T-helper 22 cell (primary cell): ENCODE measurements around the gene IMPACT.

Source experiments
- DNase-seq: peaks from one replicate; pipeline ENCODE4 v3.0.0-alpha.2; 2020; ENCODE audit warnings: low read depth

The IMPACT gene

GRCh38 chr18:24421831-24422230, 4.6 kb upstream of the IMPACT start:
- DNase-seq, result no peak

- no peak for DNase-seq
Observed at GRCh38 chr18:24426073-24426397, 435 bp upstream of the IMPACT start.

- DNase-seq, result no peak
Observed at GRCh38 chr18:24427484-24427883, 1.0 kb downstream of the IMPACT start.

- no peak for DNase-seq
Observed at GRCh38 chr18:24428709-24429108, 2.2 kb downstream of the IMPACT start.

GRCh38 chr18:24429188-24429587, 2.7 kb downstream of the IMPACT start:
- DNase-seq, result no peak

GRCh38 chr18:24432618-24433017, 6.1 kb downstream of the IMPACT start:
- DNase-seq, result no peak

- DNase-seq, result no peak
Observed at GRCh38 chr18:24436939-24437338, 10.5 kb downstream of the IMPACT start.

GRCh38 chr18:24443870-24444269, 17.4 kb downstream of the IMPACT start:
- no peak for DNase-seq

GRCh38 chr18:24446453-24446852, 20.0 kb downstream of the IMPACT start:
- DNase-seq, result no peak

- DNase-seq, result no peak
Observed at GRCh38 chr18:24446953-24447538, 20.6 kb downstream of the IMPACT start.

GRCh38 chr18:24447961-24448360, 21.5 kb downstream of the IMPACT start:
- DNase-seq, result no peak

- no peak for DNase-seq
Observed at GRCh38 chr18:24456549-24456948, 30.1 kb downstream of the IMPACT start.

GRCh38 chr18:24459772-24460171, 33.3 kb downstream of the IMPACT start:
- no peak for DNase-seq

- DNase-seq, result no peak
Observed at GRCh38 chr18:24460388-24460787, 33.9 kb downstream of the IMPACT start, which contains the start of gene HRH4. Gene HRH4, plus strand, starts transcription at chr18:24460637. Its CDS starts 92 bp downstream, at chr18:24460729.

- DNase-seq, result no peak
Observed at GRCh38 chr18:24461996-24462395, 35.5 kb downstream of the IMPACT start.

- DNase-seq, result no peak
Observed at GRCh38 chr18:24462838-24463775, 36.6 kb downstream of the IMPACT start.

GRCh38 chr18:24465486-24465885, 39.0 kb downstream of the IMPACT start:
- no peak for DNase-seq

GRCh38 chr18:24466771-24467170, 40.3 kb downstream of the IMPACT start:
- no peak for DNase-seq

- no peak for DNase-seq
Observed at GRCh38 chr18:24470022-24470618, 43.6 kb downstream of the IMPACT start.

GRCh38 chr18:24470805-24471204, 44.3 kb downstream of the IMPACT start:
- no peak for DNase-seq

- no peak for DNase-seq
Observed at GRCh38 chr18:24472591-24472990, 46.1 kb downstream of the IMPACT start.

- no peak for DNase-seq
Observed at GRCh38 chr18:24474406-24474805, 47.9 kb downstream of the IMPACT start.

- no peak for DNase-seq
Observed at GRCh38 chr18:24475926-24476589, 49.6 kb downstream of the IMPACT start.
